H54 (cell line): ENCODE data around the gene CHST2.

Experiments
- DNase-seq: peaks from one replicate; pipeline ENCODE4 v3.0.0; 2011; ENCODE audit warnings: low spot score, mixed read lengths; ENCODE audit not compliant: insufficient read length
- FAIRE-seq: peaks from 3 replicates; lab custom pipeline; 2011; peaks lifted over from hg19 to GRCh38; lab: Jason Lieb, UNC
- POLR2A ChIP-seq: IDR thresholded peaks from 2 replicates; pipeline ENCODE4 v1.6.1; 2011; ENCODE audit warnings: low read depth, mild to moderate bottlenecking, low read length

The CHST2 gene

GRCh38 chr3:143172062-143172794 lies 52.7 kb downstream of the CHST2 start:
- FAIRE-seq (no peak), DNase-seq (no peak)
- no peak for TF ChIP-seq POLR2A

- FAIRE-seq (no peak), DNase-seq (no peak)
- TF ChIP-seq POLR2A, result no peak
Measured at GRCh38 chr3:143172795-143173145, 53.2 kb downstream of the CHST2 start.

- FAIRE-seq, result no peak
- DNase-seq, result no peak
- no peak for TF ChIP-seq POLR2A
Measured at GRCh38 chr3:143173242-143173641, 53.7 kb downstream of the CHST2 start.
